Keratinocyte (primary cell): Measurements from ENCODE around the gene SELENOF. TPM values are rescaled to one million over a fixed set of nuclear protein-coding genes. Genes with fewer than 3 reads are reported as not detected.

ENCODE experiments used
- DNase-seq: peaks from one replicate; pipeline ENCODE4 v3.0.0-alpha.2; 2011; ENCODE audit warnings: low read depth, missing footprints, low spot score
- FAIRE-seq: peaks from 2 replicates; lab custom pipeline; 2011; peaks lifted over from hg19 to GRCh38; lab: Jason Lieb, UNC
- H2AFZ ChIP-seq: 2 replicates; pipeline ENCODE4 v1.6.0; 2012; ENCODE audit warnings: low read length, control low read depth, inconsistent platforms; ENCODE audit not compliant: control insufficient read depth
- H3K27ac ChIP-seq: 2 replicates; pipeline ENCODE4 v1.5.1; 2011; ENCODE audit warnings: low read length; ENCODE audit not compliant: control insufficient read depth, insufficient read depth
- H3K27me3 ChIP-seq: 3 replicates; pipeline ENCODE4 v1.6.0; 2011; ENCODE audit warnings: low read length; ENCODE audit not compliant: control insufficient read depth, insufficient read depth; ENCODE audit errors: extremely low read depth
- H3K36me3 ChIP-seq, 2 experiments: 2 replicates in 1 of 2; 3 replicates in 1 of 2; pipeline ENCODE4 v1.5.1; 2011; ENCODE audit warnings: low read length in 2 of 2, mild to moderate bottlenecking in 1 of 2; ENCODE audit not compliant: control insufficient read depth in 2 of 2, insufficient read depth in 2 of 2; ENCODE audit errors: extremely low read depth in 1 of 2
- H3K4me1 ChIP-seq: 3 replicates; pipeline ENCODE4 v1.5.1; 2011; ENCODE audit warnings: low read length; ENCODE audit not compliant: control insufficient read depth, insufficient read depth; ENCODE audit errors: extremely low read depth
- H3K4me2 ChIP-seq: 3 replicates; pipeline ENCODE4 v1.6.0; 2011; ENCODE audit warnings: low read depth, low read length; ENCODE audit not compliant: control insufficient read depth, insufficient read depth; ENCODE audit errors: extremely low read depth
- H3K4me3 ChIP-seq, 3 experiments: fragments of 200-600 bp in 1 of 3; sonication (generic) in 1 of 3; 2 replicates in 2 of 3; 3 replicates in 1 of 3; pipeline ENCODE4 v1.5.1; 2011 to 2016; ENCODE audit warnings: low read length in 3 of 3, mild to moderate bottlenecking in 3 of 3, control low read depth in 2 of 3, inconsistent platforms in 1 of 3, low read depth in 1 of 3, mixed read lengths in 1 of 3, mixed run types in 1 of 3, moderate library complexity in 1 of 3; ENCODE audit not compliant: control insufficient read depth in 2 of 3, insufficient read depth in 2 of 3; ENCODE audit errors: extremely low read depth in 1 of 3
- H3K79me2 ChIP-seq: 2 replicates; pipeline ENCODE4 v1.6.0; 2012; ENCODE audit warnings: low read length; ENCODE audit not compliant: control insufficient read depth, insufficient read depth
- H3K9ac ChIP-seq: 3 replicates; pipeline ENCODE4 v1.6.0; 2011; ENCODE audit warnings: low read length; ENCODE audit not compliant: control insufficient read depth, insufficient read depth; ENCODE audit errors: extremely low read depth
- H3K9me1 ChIP-seq: 3 replicates; pipeline ENCODE4 v1.6.0; 2011; ENCODE audit warnings: low read length; ENCODE audit not compliant: control insufficient read depth, insufficient read depth; ENCODE audit errors: extremely low read depth
- H3K9me3 ChIP-seq: 2 replicates; pipeline ENCODE4 v1.5.1; 2012; ENCODE audit warnings: low read depth, low read length; ENCODE audit not compliant: control insufficient read depth
- H4K20me1 ChIP-seq: 3 replicates; pipeline ENCODE4 v1.6.0; 2011; ENCODE audit warnings: low read length; ENCODE audit not compliant: control insufficient read depth, insufficient read depth; ENCODE audit errors: extremely low read depth
- CTCF ChIP-seq, 3 experiments: IDR thresholded peaks in 1 of 3; conservative IDR thresholded peaks in 1 of 3; optimal IDR thresholded peaks in 1 of 3; 2 replicates in 2 of 3; 3 replicates in 1 of 3; pipeline versions ENCODE3 to v1.5.1; 2011; ENCODE audit warnings: low read length in 3 of 3, mild to moderate bottlenecking in 3 of 3, moderate library complexity in 2 of 3, control low read depth in 1 of 3, inconsistent platforms in 1 of 3; ENCODE audit not compliant: insufficient read depth in 2 of 3; ENCODE audit errors: extremely low read depth in 1 of 3
- EZH2 ChIP-seq: IDR thresholded peaks from one replicate; pipeline ENCODE4 v1.6.1; 2012; ENCODE audit warnings: inconsistent platforms, mild to moderate bottlenecking, low read length, moderate library complexity
- dilution Hi-C: fragments of 300-500 bp; cut with MboI; formaldehyde crosslinking; loops from one replicate; pipeline ENCODE4 v1.7.0; 2020; ENCODE audit warnings: low sequenced_read_pairs; ENCODE audit not compliant: extremely low pct_ligation_motif_present
- polyA plus RNA-seq, 5 experiments: library from polyadenylated mRNA; depleted of rRNA in 3 of 5; stranded (reverse) in 3 of 5; stranded (forward) in 1 of 5; unstranded in 1 of 5; fragments of >200 nt; gene quantifications; 1 replicate in 1 of 5; 2 replicates in 3 of 5; 3 replicates in 1 of 5; pipeline versions ENCODE4 v1.2.1 to v1.2.3, GENCODE V29; 2011 to 2012; ENCODE audit warnings: missing spikeins in 2 of 5, low read depth in 1 of 5, low replicate concordance in 1 of 5

SELENOF gene
- polyA plus RNA-seq, 1 donor (not counting 4 experiments of a cell fraction or from before 2014, with no cell fraction given), result 246 TPM

- Histone ChIP-seq H3K9me1 (no peaks in the 10 kb centered on the region), H3K27me3 (no peaks in the 10 kb centered on the region), H3K4me1 (no peaks in the 10 kb centered on the region), H3K36me3 (no peaks in the 10 kb centered on the region), H2AFZ (no peak overlapping the region), H4K20me1 (no peaks in the 10 kb centered on the region), H3K4me3 (no peak overlapping the region), H3K27ac (no peak overlapping the region), H3K4me2 (no peak overlapping the region), H3K79me2 (peaks cover 5% of the 10 kb centered on the region), H3K9ac (no peak overlapping the region), H3K9me3 (no peaks in the 10 kb centered on the region)
- dilution Hi-C loops, result no loop called here
- no peak for TF ChIP-seq CTCF (optimal IDR thresholded peaks at IDR 0.05 in 1 of 3, IDR thresholded peaks at IDR 0.05 in 1 of 3, conservative IDR thresholded peaks at IDR 0.05 in 1 of 3; ENCODE audit: extremely low read depth in 1 of 3, insufficient read depth in 2 of 3, low read length in 3 of 3)
- no peak for TF ChIP-seq EZH2
- FAIRE-seq (no peak), DNase-seq (no peak)
Measured at GRCh38 chr1:86938450-86938849, 24.5 kb upstream of the SELENOF start.

DNA sequence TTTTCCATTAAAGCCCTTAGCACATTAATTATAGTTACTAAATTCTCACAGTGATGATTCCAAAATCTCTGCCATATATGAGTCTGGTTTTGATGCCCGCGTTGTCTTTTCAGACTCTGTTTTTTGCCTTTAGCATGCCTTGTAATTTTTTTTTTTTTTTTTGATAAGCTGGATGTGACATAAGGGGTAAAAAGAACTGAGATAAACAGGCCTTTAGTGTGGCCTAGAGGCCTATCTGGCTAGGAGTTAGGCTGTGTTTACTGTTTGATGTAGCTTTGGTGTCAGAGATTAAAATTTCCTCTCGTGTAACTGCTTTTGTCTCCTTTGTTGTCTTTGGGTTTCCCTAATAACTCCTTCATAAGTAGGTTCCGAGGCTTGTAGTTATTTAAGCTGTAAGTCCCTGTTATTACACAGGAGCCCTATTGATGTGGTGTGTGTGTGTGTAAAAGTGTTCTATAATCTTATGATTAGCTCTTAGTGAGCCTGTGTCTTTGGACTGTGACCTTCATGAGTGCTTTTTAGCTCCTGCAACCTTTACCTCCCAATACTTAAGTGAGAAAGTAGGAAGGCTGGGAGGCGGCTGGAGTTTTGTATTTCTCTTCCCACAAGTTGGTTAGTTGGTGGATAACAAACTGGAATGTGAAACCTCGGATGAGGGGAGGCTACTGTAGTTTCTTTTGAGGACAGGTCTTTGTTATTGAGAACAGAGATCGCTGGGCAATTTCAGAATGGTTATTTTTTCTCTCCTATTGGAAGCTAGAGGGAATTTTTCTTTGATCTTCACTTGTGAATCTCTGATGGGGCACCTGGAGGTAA is 19.8 kb upstream of the SELENOF start:
- no peaks in the 10 kb centered on the region for H3K79me2 ChIP-seq

More for the DNA sequence above, 19.8 kb upstream of the SELENOF start:
- Histone ChIP-seq H2AFZ (no peak overlapping the region), H3K9me1 (no peaks in the 10 kb centered on the region), H4K20me1 (no peaks in the 10 kb centered on the region), H3K27me3 (no peaks in the 10 kb centered on the region), H3K27ac (no peak overlapping the region), H3K9ac (no peak overlapping the region), H3K9me3 (no peaks in the 10 kb centered on the region), H3K4me3 (no peak overlapping the region), H3K4me2 (no peak overlapping the region), H3K4me1 (no peaks in the 10 kb centered on the region), H3K36me3 (no peaks in the 10 kb centered on the region)
- FAIRE-seq (no peak), DNase-seq (no peak)
- dilution Hi-C loops, result no loop called here
- TF ChIP-seq EZH2 (no peak), CTCF (optimal IDR thresholded peaks at IDR 0.05 in 1 of 3, IDR thresholded peaks at IDR 0.05 in 1 of 3, conservative IDR thresholded peaks at IDR 0.05 in 1 of 3; ENCODE audit: extremely low read depth in 1 of 3, insufficient read depth in 2 of 3, low read length in 3 of 3) (no peak)
